Measurements from ENCODE around the gene PLXNB1.
"Not testable (repeated sequence)": the region's sequence is repeated elsewhere in the genome, so short reads cannot be mapped to it uniquely, and the experiment has no call there.

PLXNB1 gene, protein sequence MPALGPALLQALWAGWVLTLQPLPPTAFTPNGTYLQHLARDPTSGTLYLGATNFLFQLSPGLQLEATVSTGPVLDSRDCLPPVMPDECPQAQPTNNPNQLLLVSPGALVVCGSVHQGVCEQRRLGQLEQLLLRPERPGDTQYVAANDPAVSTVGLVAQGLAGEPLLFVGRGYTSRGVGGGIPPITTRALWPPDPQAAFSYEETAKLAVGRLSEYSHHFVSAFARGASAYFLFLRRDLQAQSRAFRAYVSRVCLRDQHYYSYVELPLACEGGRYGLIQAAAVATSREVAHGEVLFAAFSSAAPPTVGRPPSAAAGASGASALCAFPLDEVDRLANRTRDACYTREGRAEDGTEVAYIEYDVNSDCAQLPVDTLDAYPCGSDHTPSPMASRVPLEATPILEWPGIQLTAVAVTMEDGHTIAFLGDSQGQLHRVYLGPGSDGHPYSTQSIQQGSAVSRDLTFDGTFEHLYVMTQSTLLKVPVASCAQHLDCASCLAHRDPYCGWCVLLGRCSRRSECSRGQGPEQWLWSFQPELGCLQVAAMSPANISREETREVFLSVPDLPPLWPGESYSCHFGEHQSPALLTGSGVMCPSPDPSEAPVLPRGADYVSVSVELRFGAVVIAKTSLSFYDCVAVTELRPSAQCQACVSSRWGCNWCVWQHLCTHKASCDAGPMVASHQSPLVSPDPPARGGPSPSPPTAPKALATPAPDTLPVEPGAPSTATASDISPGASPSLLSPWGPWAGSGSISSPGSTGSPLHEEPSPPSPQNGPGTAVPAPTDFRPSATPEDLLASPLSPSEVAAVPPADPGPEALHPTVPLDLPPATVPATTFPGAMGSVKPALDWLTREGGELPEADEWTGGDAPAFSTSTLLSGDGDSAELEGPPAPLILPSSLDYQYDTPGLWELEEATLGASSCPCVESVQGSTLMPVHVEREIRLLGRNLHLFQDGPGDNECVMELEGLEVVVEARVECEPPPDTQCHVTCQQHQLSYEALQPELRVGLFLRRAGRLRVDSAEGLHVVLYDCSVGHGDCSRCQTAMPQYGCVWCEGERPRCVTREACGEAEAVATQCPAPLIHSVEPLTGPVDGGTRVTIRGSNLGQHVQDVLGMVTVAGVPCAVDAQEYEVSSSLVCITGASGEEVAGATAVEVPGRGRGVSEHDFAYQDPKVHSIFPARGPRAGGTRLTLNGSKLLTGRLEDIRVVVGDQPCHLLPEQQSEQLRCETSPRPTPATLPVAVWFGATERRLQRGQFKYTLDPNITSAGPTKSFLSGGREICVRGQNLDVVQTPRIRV (N-terminal part only)

DNA sequence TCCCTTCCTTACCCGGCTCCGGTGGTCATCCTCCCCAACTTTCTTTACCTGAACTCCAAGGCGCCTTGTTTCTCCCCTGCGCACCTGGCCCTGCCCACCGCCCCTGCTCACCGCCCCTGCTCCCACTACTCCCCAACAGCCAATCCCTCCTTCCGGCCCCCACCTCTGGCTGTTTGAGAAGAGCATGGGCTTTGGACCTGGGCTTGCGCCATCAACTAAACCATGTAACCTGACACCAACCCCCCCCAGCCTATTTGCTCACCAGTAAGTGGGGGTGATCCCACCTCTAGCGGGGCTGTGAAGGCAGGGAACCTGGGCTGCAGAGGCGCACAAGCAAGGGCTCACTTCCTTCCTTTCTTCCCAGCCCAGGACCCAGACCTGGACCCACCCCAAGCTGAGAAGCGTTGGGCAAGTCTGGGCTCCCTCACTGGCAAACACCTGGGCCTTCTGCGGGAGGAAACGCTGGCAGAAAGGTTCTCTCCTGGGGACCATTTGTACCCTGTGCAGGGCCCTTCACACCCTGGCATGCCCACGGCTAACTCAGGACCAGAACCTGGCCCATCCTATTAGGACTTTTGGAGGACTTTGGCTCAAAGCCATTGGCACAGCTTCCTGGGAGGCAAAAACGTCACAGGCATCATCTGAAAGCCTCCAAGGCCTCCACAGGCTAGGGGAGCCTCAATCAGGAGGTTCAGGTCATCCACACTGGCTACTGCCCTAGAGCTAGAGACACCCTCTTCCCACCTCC is at the start of gene PLXNB1:
Gene PLXNB1, minus strand, starts transcription at position 127 of the 748 bp plus-strand sequence. CDS start 5,475 bp downstream, outside the sequence.
- DNase-seq = no peak

DNA sequence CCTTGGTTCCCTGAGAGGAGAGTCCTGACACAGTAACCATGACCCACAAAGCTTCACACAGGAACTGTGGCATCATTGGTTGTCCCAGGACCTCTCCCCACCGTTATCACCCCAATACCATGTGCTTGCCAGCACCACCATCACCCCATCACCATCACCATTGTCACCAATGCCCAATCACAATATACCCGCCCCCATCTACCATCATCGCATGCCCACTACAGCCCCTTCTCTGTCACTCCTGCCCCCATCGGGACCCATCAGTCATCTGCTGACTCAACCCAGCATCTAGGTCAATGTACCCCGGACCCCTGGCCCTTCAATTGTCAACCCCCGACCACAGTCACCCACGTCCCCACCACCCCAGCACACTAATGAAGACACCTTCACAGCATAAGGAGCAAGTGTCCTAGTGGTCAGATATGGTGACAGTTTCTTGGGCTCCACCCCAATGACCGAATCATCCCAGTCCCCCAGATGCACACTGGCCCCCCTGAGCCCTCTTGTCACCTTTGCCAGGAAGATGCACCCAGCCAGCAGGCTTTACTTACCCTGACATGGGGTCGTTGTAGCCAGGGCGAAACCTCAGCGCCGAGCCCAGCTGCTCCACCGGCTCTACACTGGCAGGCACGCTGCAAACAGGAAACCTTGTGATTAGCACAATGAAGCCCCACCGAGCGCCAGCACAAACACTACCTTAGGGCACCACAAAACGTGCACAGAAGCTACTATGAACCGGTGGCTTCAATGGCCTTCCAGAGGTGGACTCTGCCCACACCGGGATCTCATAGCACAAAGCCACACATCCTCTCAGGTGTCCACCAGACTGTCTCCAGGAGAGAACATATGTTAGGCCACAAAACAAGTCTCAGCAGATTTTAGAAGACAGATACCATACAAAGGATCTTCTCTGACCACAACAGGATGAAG is 49.0 kb upstream of the PLXNB1 start:
- peak; percentile 27 for DNase-seq

DNA sequence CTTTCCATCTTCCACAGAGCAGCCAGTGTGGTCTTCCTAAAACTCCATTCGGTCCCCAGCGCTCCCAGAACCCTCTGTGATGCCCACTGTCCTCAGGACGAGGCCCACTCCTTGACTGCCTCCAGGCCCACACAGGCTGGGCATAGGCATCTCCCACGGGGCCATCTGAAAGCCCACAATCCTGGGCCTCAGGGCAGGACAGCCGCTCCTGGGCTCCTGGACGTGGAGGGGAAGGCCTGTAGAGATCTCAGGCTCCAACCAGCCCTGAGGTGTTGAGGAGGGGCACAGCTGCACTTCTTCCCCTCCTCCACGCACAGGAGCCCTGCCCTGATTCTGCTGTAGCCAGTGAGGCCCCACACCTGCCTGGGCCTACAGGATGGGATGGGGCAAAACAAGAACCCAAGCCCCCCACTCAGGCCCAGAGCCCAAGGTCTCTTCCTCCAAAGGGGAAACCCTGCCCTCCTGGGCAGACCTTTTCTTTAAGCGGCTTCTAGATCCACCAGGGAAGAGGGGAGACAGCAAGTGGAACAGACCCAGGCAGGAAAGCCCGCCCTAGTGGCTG is 48.2 kb upstream of the PLXNB1 start:
- no peak for DNase-seq

DNA sequence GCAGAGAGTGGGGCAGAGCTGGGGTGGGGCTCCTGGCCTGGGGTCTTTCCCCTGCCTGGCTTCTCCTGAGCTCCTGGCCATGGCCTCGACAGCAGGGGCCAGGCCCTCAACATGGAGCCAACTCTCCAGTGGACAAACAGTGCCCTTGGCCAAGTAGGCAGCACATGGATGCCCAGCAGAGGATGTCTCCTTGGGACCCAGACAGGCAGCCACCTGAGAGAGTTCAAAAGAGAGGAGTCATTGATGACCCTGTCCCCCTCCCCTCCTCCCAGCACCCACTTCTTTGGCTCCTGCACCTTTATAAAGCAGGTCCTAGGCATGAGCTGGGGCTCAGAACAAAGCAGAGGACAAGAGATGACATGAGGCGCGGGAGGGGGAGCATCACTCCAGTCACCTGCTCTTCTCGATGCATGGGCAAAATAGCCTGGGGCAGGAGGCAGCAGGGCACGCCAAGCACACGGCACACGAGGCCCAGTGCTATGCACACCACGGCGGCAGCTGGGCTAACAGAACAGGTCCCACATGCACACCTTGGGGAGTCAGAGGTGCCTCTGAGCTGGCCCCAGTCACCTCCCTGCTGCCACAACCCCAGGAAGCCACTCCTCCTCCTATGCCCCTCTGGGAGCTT is 46.7 kb upstream of the PLXNB1 start:
- DNase-seq = no peak

DNA sequence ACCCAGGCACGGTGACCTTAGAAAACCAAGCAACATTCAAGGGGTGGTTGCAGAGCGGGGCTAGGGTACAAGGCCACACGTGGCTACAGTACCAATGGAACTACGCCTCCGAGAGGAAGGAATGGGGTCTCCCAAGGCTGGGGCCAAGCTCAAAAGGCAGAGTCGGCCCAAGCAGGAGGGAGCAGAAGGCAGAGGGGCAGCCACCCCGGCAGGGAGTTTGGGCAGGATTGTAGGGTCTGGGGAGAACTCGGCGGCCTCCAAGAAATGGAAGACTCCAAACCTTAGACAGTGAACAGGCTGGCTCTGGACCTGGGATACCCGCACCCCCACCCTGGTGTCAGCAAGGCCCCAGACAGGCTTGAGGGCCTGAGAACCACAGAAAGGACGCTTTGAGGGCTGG is 45.3 kb upstream of the PLXNB1 start:
- DNase-seq = no peak

DNA sequence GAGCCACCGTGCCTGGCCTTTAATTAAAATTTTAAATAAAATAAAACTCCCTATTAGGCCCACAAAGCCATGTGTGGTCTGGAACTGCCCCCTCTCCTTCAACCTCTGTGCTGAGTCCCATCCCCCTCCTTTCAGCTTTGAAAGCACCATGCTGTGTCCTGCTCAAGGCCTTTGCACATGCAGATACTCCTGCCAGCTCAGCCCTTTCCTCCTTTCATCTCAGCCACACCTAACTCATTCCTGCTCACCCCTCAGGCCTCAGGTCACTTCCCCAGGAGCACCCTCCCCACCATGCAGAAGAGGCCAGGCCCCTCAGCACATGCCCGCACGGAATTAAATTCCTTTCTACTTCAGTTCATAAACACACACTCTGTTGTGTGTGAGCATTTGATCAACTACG is 44.7 kb upstream of the PLXNB1 start:
- no peak for DNase-seq

DNA sequence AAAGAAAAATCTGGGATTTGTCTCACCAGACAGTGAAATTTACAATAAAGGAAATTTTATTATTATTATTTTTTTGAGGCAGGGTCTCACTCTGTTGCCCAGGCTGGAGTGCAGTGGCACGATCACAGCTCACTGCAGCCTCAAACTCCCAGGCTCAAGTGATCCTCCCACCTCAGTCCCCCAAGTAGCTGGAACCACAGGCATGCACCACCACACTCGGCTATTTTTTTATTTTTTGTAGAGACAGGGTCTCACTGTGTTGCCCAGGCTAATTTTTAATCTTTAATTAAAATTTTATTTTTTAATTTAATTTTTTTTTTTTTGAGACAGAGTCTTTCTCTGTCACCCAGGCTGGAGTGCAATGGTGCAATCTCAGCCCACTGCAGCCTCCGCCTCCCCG is 44.1 kb upstream of the PLXNB1 start:
- not testable (repeated sequence) for DNase-seq

DNA sequence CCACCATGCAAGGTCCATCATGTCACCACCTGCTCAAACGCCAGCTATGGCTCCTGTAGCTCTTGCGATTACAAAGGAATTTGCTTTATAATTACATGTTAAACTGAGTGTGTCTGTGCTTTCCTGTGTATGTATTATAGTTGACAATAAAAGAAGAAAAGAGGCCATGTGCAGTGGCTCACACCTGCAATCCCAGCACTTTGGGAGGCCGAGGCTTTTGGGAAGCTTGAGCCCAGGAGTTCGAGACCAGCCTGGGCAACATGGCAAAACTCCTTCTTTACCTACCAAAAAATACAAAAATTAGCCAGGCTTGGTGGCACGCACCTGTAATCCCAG is 43.7 kb upstream of the PLXNB1 start:
- no peak for DNase-seq

DNA sequence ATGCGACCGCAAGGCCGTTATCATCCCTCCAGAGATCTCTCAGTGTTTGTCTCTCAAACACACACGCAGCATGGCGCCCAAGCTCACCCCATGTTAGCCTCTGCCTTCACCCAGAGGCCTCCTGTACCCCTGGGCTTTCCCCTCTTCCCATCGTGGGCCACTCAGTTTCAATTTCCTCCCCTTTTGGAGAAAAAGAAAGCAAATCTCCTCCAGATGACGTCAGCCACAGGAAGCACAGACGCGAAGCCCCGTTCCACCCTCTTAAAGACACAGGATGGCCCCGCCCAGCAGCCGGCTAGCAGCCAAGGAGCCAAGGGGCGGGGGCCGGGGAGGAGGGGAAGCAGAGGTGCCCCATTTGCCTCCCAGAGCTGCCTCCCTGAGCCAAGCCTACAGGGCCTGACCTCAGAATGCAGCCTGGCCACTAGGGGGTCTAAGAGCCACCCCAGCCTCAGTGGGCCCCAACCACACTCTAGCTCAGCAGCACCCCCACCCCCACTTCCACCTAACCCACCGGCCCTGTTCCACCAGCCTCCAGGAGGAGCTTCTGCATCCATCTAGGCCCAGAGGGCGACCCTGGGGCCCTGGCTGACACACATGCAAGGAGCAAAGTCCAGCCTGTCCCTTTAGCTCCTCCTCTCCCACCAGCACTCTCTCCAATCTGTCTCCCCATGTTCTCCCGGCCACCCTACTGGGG is 43.2 kb upstream of the PLXNB1 start:
- peak; percentile 98 for DNase-seq

DNA sequence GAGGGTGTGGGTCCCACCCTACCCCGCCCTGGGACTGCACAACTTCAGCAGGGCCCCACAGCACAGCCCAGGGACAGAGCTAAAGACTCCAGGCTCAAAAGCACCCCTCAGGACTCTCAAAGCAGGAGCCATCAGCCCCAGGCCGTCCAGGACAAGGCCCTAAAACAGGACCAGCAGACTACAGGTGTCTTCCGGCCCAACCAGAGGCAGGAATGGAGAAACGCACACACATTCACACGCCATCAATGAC is 42.7 kb upstream of the PLXNB1 start:
- no peak for DNase-seq

DNA sequence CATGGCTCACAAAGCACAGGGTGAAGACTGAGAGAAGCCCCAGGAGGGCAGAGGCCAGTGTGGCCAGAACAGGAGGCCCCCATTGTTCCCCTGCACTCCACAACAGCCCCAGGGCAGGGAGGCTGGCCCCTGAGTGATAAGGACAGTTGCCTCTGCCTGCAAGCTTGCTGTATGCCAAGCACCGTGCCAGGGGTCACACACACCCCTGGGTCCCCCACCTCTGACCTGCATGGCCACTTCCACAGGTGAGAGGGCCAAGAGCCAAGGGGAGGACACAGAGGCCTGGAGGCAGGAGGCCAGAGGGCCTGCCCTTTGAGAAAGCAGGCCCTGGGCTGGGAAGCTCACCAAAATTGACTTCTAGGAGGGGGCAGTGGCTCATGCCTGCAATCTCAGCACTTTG is 40.4 kb upstream of the PLXNB1 start:
- DNase-seq = no peak

DNA sequence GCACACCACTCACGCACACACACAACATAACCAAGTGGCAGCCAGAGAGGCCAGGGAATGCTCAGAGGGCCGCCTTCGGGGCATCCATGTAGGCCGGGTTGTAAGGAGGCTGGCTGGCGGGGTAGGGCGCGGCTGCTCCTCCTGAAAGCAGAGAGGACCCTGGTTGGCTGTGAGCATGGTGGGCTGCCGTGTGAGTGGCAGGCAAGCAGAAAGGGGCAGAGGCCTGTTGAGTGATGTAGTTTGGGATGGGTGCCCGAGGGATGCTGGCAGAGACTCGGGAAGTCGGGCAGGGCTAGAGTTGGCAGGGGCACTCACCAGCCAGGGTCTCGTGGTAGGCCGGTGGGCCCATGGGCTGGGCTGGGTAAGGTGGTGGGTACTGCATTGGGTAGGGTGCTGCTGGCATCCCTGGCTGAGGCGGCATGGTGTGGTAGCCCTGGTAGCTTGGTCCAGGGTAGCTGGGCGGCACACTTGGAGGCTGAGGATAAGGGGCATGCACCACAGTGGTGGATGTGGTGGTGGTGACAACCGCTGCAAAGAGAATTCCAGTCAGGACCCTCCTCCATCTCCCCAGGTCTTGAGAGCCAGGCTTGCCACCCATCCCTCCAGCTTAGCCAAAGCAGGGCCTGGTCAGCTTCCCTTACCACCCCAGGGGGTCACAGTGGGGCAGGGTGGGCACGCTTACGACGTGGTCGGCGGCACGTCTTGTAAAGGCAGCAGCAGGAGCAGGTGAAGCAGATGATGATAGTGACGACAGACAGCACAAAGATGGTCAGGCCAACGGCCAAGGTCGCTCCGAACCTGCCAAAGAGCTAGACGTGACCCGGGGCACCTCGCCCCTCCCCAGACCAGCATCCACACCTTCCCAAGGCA is 39.4 kb upstream of the PLXNB1 start:
- no peak for DNase-seq

DNA sequence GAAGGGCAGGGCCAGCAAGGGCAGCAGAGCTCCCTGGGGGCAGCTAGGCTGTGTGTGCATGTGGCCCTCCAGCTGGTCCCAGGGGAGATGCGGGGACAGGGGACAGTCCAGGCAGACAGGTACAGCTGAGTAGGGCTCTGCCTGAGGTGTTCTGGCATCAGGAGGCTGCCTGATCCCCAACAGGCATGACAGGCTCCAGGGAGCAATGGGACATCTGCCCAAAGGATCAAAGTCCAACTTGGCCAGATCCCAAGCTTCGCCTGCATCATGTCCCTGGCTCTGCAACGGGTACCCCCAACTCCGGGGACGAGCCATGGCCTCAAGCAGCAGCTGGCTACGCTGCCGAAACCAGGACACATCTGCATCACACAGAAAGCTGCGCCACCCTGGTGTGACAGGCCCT is 38.4 kb upstream of the PLXNB1 start:
- DNase-seq = no peak

DNA sequence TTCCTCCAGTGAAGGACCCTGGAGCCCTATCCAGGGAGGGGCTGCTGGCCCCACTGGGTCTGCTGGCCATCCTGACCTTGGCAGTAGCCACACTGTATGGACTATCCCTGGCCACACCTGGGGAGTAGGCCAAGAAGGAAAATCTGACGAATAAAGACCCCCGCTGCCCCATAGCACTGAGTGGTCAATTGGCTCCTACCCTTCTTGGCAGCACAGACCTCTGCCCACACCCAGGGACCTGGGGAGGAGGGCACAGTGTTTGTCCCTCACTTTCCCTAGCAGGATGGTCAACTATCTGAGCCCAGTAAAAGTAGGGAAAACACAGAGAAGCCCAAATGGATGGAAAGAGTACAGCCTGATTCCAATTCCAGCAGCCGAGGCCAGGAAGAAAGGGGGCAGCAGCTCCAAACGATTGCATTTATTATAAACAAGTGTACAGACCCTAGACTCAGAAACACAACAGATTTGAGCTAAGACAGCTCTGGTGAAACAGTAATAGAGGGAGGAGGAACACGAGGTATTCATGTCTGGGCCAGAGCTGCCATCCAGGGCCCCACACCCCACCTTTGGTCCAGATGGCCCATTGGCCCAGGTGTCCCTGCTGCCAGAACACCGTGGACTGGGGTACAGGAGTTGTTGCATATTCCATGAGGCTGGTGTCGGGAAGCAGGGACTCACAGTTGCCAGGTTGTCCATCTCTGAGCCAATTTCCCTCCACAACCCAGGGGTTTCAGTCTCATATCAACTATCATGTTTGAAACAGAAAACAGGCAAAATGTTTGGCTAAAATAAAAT is 37.8 kb upstream of the PLXNB1 start:
- DNase-seq = no peak

DNA sequence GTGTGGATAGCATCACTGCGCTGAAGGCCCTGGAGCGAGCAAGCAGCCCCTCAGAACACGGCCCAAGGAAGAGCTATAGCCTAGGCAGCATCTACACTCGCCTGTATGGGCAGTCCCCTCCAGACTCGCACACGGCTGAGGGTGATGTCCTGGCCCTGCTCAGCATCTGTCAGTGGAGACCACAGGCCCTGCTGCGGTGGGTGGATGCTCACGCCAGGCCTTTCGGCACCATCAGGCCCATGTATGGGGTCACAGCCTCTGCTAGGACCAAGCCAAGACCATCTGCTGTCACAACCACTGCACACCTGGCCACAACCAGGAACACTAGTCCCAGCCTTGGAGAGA is 37.2 kb upstream of the PLXNB1 start:
- DNase-seq = no peak

DNA sequence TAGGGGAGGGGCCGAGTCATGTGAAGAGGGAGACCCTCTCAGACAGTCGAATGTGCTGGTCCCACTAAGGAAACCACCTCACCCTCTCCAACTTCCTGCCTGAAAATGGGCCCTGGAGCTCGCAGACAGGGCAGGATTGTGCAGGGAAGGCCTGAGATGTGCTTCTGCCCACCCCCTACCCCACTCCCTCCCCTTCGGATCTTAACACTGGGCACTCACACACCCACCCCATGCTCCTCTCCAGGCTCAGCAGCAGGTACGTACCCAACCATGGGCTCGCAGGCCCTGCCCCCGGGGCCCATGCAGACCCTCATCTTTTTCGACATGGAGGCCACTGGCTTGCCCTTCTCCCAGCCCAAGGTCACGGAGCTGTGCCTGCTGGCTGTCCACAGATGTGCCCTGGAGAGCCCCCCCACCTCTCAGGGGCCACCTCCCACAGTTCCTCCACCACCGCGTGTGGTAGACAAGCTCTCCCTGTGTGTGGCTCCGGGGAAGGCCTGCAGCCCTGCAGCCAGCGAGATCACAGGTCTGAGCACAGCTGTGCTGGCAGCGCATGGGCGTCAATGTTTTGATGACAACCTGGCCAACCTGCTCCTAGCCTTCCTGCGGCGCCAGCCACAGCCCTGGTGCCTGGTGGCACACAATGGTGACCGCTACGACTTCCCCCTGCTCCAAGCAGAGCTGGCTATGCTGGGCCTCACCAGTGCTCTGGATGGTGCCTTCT is 36.7 kb upstream of the PLXNB1 start:
- peak; percentile 83 for DNase-seq

DNA sequence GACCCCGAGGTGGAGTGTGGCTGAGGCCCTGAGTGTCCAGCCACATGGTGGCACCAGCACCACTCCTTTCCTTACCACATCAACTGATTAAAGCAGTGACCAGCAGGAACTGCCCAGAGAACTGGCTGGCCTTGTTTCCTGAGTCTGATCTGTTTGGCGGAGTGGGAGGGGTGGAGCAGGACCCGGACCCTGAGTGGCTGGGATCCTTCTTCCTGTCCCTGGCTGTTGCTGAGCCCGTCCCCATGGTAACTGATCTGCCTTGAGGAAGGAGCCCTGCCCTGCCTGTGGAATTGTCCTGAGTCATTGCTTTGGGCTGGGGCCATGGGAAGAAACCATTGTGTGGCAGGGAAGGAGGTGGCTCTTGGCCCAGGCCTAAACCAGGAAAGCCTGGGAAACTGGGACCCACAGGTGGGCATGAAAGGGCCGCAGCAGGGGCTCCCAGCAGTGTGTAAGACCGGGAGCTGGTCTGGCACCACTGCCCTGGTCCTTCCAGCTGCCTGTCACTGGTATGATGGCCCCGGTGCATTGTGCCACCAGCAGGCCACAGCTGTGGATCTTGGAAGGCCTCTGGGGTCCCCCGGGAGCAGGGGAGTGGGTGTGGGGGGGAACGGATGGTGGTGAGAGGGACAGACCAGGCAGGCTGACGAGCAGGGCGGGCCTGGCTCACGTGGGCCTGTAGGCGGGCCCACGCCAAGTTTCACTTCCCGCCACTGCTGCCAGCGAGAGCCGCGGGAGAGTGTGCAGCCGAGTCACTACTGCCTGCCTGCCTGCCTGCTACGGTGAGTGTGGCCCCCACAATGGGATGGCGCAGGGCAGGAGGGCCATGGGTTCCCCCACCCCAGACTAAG is 35.9 kb upstream of the PLXNB1 start:
- DNase-seq = peak; percentile 92

Data from RPMI8226 (cell line).